Measurements from ENCODE around the gene HDDC2. TPM values are rescaled to one million over a fixed set of nuclear protein-coding genes. Genes with fewer than 3 reads are reported as not detected.

Gene HDDC2
- total and polyA plus RNA-seq, 2 experiments from 2014 or later = 69.5 to 131 TPM

- TF ChIP-seq ZNF462 (CRISPR knock-in tag; IDR thresholded peaks at IDR 0.05) (no peak), STAT1 (IDR thresholded peaks at IDR 0.05; ENCODE audit: unreplicated experiment) (no peak), ETS1 (IDR thresholded peaks at IDR 0.05) (no peak)
These were observed 26.8 kb downstream of the HDDC2 start (continued) for GRCh38 chr6:125274935-125275334.

GRCh38 chr6:125273965-125274364, 27.8 kb downstream of the HDDC2 start:
- Histone ChIP-seq H3K27me3 (ENCODE audit: insufficient read depth) (no peaks in the 10 kb centered on the region), H3K79me2 (replicated peaks; ENCODE audit: insufficient read depth) (no peaks in the 10 kb centered on the region), H2AFZ (no peak overlapping the region), H3F3A (replicated peaks; ENCODE audit: low read depth) (no peaks in the 10 kb centered on the region), H3K4me3 (no peak overlapping the region), H3K36me3 (ENCODE audit: insufficient read depth) (no peaks in the 10 kb centered on the region), H3K4me1 (ENCODE audit: insufficient read depth) (no peaks in the 10 kb centered on the region), H4K20me1 (replicated peaks; ENCODE audit: insufficient read depth) (no peaks in the 10 kb centered on the region; the same call in none of the 2 replicates), H3K9me2 (ENCODE audit: insufficient read depth) (0 out of 2 replicates have a peak, but pooled peaks cover 5% of the 10 kb centered on the region), H3K27ac (ENCODE audit: low read depth) (no peak overlapping the region), H3K4me2 (no peak overlapping the region)
- DNase-seq (ENCODE audit: low spot score) (no peak), ATAC-seq (no peak)
- no peak overlapping the region for H3K4me3 Mint-ChIP-seq
- H3K27ac Mint-ChIP-seq = no peak overlapping the region
- no peaks in the 10 kb centered on the region for H3K9me3 Mint-ChIP-seq
- peaks cover 3% of the 10 kb centered on the region; the same call in 2 of the 3 replicates for H3K4me1 Mint-ChIP-seq
- peaks cover 1% of the 10 kb centered on the region for H3K27me3 Mint-ChIP-seq (ENCODE audit: insufficient read depth, low read depth, poor library complexity)
- peaks cover 20% of the 10 kb centered on the region for H3K36me3 Mint-ChIP-seq (ENCODE audit: low read depth)
- no peak for TF ChIP-seq STAT1 (IDR thresholded peaks at IDR 0.05; ENCODE audit: unreplicated experiment)
- no peak for TF ChIP-seq EZH2 (IDR thresholded peaks at IDR 0.05; ENCODE audit: low read depth, unreplicated experiment)
- no peak for TF ChIP-seq CTCF (conservative IDR thresholded peaks at IDR 0.05; ENCODE audit: low read depth in 2 of 2)
- TF ChIP-seq JUNB (IDR thresholded peaks at IDR 0.05; ENCODE audit: unreplicated experiment) = no peak
- no peak for TF ChIP-seq CREB1 (CRISPR knock-in tag; IDR thresholded peaks at IDR 0.05; ENCODE audit: low read depth)
- TF ChIP-seq NANOG (IDR thresholded peaks at IDR 0.05; ENCODE audit: borderline replicate concordance) = no peak
- TF ChIP-seq ETS1 (IDR thresholded peaks at IDR 0.05) = no peak
- no peak for TF ChIP-seq EZH2phosphoT487 (IDR thresholded peaks at IDR 0.05; ENCODE audit: unreplicated experiment)
